Osteoblast (primary cell): ENCODE data around the gene NTRK2. TPM values are rescaled to one million over a fixed set of nuclear protein-coding genes. Genes with fewer than 3 reads are reported as not detected.

Experiments
- DNase-seq: peaks from one replicate; pipeline ENCODE4 v3.0.0; 2011; ENCODE audit warnings: low spot score, mixed read lengths; ENCODE audit not compliant: insufficient read length; ENCODE audit errors: missing footprints
- H2AFZ ChIP-seq: 2 replicates; pipeline ENCODE4 v1.6.0; 2011; ENCODE audit warnings: mild to moderate bottlenecking, low read length
- H3K27ac ChIP-seq: 2 replicates; pipeline ENCODE4 v1.5.1; 2011; ENCODE audit warnings: mild to moderate bottlenecking, low read depth, low read length, moderate library complexity
- H3K27me3 ChIP-seq: 2 replicates; pipeline ENCODE4 v1.6.0; 2012; ENCODE audit warnings: mild to moderate bottlenecking, control low read depth, inconsistent platforms, low read length, moderate library complexity; ENCODE audit not compliant: insufficient read depth
- H3K36me3 ChIP-seq: 2 replicates; pipeline ENCODE4 v1.5.1; 2011; ENCODE audit warnings: mild to moderate bottlenecking, low read length, control low read depth, moderate library complexity; ENCODE audit not compliant: insufficient read depth
- H3K4me1 ChIP-seq: 2 replicates; pipeline ENCODE4 v1.5.1; 2011; ENCODE audit warnings: mild to moderate bottlenecking, low read length, control low read depth, moderate library complexity; ENCODE audit not compliant: insufficient read depth
- H3K4me2 ChIP-seq: 2 replicates; pipeline ENCODE4 v1.6.0; 2011; ENCODE audit warnings: mild to moderate bottlenecking, low read length; ENCODE audit not compliant: insufficient read depth
- H3K4me3 ChIP-seq: fragments of 200-600 bp; sonication (generic); 3 replicates; pipeline ENCODE4 v1.5.1; 2012; ENCODE audit warnings: mild to moderate bottlenecking, low read length, inconsistent platforms; ENCODE audit not compliant: insufficient read depth
- H3K79me2 ChIP-seq: 2 replicates; pipeline ENCODE4 v1.6.0; 2012; ENCODE audit warnings: mild to moderate bottlenecking, low read length, control low read depth, inconsistent platforms; ENCODE audit not compliant: insufficient read depth
- H3K9me3 ChIP-seq: 2 replicates; pipeline ENCODE4 v1.5.1; 2011; ENCODE audit warnings: low read depth, low read length, control low read depth
- H4K20me1 ChIP-seq: 2 replicates; pipeline ENCODE4 v1.6.0; 2012; ENCODE audit warnings: mild to moderate bottlenecking, low read length, control low read depth; ENCODE audit not compliant: insufficient read depth
- total RNA-seq: library from RNA; depleted of rRNA; stranded (reverse); fragments of >200 nt; gene quantifications from 2 replicates; pipeline ENCODE4 v1.2.3, GENCODE V29; 2012
- TF ChIP-seq, protein P1 (sequence below): IDR thresholded peaks from 2 replicates; pipeline ENCODE4 v1.5.1; 2011; ENCODE audit warnings: mild to moderate bottlenecking, low read depth, low read length, moderate library complexity; ENCODE audit errors: extremely low read depth

Gene NTRK2
- total RNA-seq, 1 donor: 3.3 TPM

DNA sequence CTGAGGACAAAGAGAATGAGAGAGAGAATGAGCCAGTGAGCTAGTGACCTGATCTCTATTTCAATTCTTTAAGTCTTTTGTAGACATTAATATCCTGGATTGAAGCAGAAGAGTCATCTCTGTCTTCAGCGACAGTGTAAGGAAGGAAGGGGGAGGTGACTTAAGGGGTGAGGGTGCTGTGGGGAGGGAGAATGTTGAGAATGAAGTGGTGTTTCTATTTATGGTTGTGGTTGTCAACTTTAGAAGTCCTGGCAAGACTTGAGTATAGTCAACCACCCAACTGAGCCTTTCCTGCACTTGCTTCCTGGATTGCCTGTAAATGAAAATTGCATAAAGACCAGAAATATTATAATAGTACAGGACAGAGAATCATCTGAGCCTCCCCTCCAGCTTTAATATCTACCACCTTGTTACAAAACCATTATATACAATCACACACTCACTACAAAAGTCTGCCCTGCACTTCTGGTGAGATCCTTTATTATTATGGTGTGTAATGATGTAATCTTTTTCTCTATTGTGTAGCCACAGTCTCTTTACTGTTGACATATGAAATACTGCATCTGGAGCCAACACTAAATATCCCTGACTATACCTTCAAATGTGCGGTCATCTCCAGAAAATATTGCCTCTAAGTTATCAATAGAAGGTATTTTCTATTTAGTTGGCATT is 91.7 kb downstream of the NTRK2 start:
- Histone ChIP-seq H3K4me3 (no peak overlapping the region), H2AFZ (no peak overlapping the region), H3K27me3 (no peaks in the 10 kb centered on the region), H3K79me2 (no peaks in the 10 kb centered on the region), H4K20me1 (no peaks in the 10 kb centered on the region), H3K4me1 (no peaks in the 10 kb centered on the region), H3K4me2 (no peak overlapping the region), H3K9me3 (no peaks in the 10 kb centered on the region), H3K27ac (no peak overlapping the region), H3K36me3 (no peaks in the 10 kb centered on the region)
- TF ChIP-seq, protein P1, sequence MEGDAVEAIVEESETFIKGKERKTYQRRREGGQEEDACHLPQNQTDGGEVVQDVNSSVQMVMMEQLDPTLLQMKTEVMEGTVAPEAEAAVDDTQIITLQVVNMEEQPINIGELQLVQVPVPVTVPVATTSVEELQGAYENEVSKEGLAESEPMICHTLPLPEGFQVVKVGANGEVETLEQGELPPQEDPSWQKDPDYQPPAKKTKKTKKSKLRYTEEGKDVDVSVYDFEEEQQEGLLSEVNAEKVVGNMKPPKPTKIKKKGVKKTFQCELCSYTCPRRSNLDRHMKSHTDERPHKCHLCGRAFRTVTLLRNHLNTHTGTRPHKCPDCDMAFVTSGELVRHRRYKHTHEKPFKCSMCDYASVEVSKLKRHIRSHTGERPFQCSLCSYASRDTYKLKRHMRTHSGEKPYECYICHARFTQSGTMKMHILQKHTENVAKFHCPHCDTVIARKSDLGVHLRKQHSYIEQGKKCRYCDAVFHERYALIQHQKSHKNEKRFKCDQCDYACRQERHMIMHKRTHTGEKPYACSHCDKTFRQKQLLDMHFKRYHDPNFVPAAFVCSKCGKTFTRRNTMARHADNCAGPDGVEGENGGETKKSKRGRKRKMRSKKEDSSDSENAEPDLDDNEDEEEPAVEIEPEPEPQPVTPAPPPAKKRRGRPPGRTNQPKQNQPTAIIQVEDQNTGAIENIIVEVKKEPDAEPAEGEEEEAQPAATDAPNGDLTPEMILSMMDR: no peak
- DNase-seq: no peak

DNA sequence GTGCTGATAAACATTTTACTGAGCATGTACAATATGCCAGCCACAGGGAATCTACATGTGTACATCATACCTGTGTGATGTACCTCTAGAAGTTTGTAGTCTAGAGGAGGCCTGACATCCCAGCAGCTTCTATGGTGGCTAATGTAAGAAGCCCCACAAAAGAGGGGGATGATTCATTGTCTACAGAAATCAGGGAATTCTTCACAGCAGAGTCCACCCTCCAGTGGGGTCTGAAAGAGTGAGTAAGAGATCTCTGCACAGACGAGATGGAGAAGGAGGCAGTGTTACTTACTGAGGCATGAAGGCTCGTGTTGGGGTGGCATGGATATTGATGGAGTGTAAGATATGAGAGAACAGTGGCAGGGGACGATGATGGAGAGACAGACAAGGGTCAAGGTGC is 103.0 kb downstream of the NTRK2 start:
- no peak overlapping the region for H3K4me2 ChIP-seq
- TF ChIP-seq, protein P1: no peak
- H3K4me1 ChIP-seq: no peaks in the 10 kb centered on the region
- H3K27me3 ChIP-seq: no peaks in the 10 kb centered on the region
- no peak overlapping the region for H2AFZ ChIP-seq
- H3K9me3 ChIP-seq: no peaks in the 10 kb centered on the region
- no peak overlapping the region for H3K27ac ChIP-seq
- no peak overlapping the region for H3K4me3 ChIP-seq
- no peaks in the 10 kb centered on the region for H4K20me1 ChIP-seq
- no peaks in the 10 kb centered on the region for H3K36me3 ChIP-seq
- no peaks in the 10 kb centered on the region for H3K79me2 ChIP-seq
- no peak for DNase-seq

DNA sequence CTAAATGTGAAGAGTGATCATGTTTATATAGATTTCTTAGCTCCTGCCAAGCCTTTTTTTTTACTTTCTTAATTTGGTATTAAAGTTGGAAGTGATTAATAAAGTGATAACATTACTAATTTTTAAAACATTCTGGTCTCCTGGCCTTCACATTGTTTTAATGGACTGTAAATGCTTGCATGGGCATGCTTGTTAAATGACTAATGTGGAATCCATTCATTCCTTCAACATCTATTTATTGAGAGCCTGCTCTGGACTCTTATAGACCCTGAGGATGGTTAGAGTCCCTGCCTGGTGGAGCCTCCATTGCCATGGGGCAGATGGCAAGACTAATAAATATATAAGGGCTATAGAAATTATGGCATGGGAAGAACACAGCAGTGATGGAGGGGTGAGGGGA is 103.5 kb downstream of the NTRK2 start:
- H3K27me3 ChIP-seq: no peaks in the 10 kb centered on the region
- H3K4me2 ChIP-seq: no peak overlapping the region
- no peak for DNase-seq
- H3K4me3 ChIP-seq: no peak overlapping the region
- H3K79me2 ChIP-seq: no peaks in the 10 kb centered on the region
- no peaks in the 10 kb centered on the region for H3K4me1 ChIP-seq
- H3K36me3 ChIP-seq: no peaks in the 10 kb centered on the region
- H3K9me3 ChIP-seq: no peaks in the 10 kb centered on the region
- no peak overlapping the region for H2AFZ ChIP-seq
- H4K20me1 ChIP-seq: no peaks in the 10 kb centered on the region
- no peak overlapping the region for H3K27ac ChIP-seq
- TF ChIP-seq, protein P1: no peak

DNA sequence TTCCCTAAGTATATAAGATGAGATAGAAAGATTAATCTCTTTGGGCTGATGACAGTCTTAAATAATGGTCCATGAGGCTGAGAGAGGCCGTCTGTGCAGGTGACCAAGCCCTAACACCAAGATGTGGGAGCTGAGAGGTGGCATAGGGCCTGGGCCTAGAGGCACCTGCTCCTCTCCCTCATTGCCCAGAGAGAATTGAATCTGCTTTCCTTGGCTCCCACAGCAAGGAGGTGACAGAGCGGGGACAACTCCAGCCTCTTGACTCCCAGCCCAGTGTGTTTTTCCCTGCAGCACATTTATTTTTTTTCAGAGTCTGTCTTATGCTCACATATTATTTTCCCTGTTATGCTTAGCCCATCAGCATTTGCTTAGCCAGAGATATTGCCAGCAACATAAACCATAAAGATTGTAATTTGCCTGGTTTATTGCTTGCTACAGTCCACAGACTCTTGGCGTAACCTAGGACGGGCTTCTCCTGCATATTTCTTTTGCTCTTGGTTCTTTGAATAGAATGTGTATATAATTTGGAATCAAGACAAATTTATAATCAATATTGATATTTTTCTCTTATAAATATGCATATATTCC is 105.6 kb downstream of the NTRK2 start:
- Histone ChIP-seq H3K4me2 (no peak overlapping the region), H3K36me3 (no peaks in the 10 kb centered on the region), H3K27me3 (no peaks in the 10 kb centered on the region), H3K27ac (no peak overlapping the region), H3K4me1 (no peaks in the 10 kb centered on the region), H3K79me2 (no peaks in the 10 kb centered on the region), H3K9me3 (no peaks in the 10 kb centered on the region), H2AFZ (no peak overlapping the region), H3K4me3 (no peak overlapping the region), H4K20me1 (no peaks in the 10 kb centered on the region)
- no peak for DNase-seq
- TF ChIP-seq, protein P1: no peak
